Heart right ventricle (tissue), 16 donors: ENCODE measurements around the gene SH3RF1. TPM values are rescaled to one million over a fixed set of nuclear protein-coding genes. Genes with fewer than 3 reads are reported as not detected.
"Not testable (repeated sequence)": the region's sequence is repeated elsewhere in the genome, so short reads cannot be mapped to it uniquely, and the experiment has no call there.

Experiments
- ATAC-seq, 8 donors: fragments of 200-7000 bp; cut with Tn5 transposase; one replicate each; pipeline ENCODE4 v1.9.1; 2020; ENCODE audit warnings: mild to moderate bottlenecking in 8 of 8, moderate library complexity in 8 of 8, moderate number of reproducible peaks in 1 of 8
- DNase-seq, 2 donors: peaks; one replicate each; pipeline ENCODE4 v3.0.0-alpha.2; 2020
- H3K27ac ChIP-seq, 10 donors: fragments of 200-600 bp; sonication (generic) in 2 of 10; one replicate each; pipeline versions ENCODE4 v1.5.0 to v1.8.0; 2020 to 2022; ENCODE audit warnings: mild to moderate bottlenecking in 3 of 10
- H3K27me3 ChIP-seq, 7 donors: fragments of 200-600 bp; one replicate each; pipeline ENCODE4 v1.8.0; 2021 to 2022; ENCODE audit warnings: mild to moderate bottlenecking in 2 of 7
- H3K36me3 ChIP-seq, 9 donors: fragments of 200-600 bp; sonication (generic) in 1 of 9; one replicate each; pipeline versions ENCODE4 v1.5.0 to v1.8.0; 2020 to 2022; ENCODE audit warnings: mild to moderate bottlenecking in 2 of 9
- H3K4me1 ChIP-seq, 9 donors: fragments of 200-600 bp; sonication (generic) in 1 of 9; one replicate each; pipeline versions ENCODE4 v1.5.0 to v1.8.0; 2020 to 2022; ENCODE audit warnings: mild to moderate bottlenecking in 4 of 9
- H3K4me3 ChIP-seq, 10 donors: fragments of 200-600 bp; sonication (generic) in 2 of 10; one replicate each; pipeline versions ENCODE4 v1.5.0 to v1.8.0; 2020 to 2022; ENCODE audit warnings: mild to moderate bottlenecking in 7 of 10, moderate library complexity in 2 of 10
- H3K9me3 ChIP-seq, 11 donors: fragments of 200-600 bp in 10 of 11; sonication (generic) in 2 of 11; one replicate each; pipeline versions ENCODE4 v1.5.0 to v1.8.0; 2013 to 2022; ENCODE audit warnings: mild to moderate bottlenecking in 2 of 11, control low read depth in 1 of 11, moderate library complexity in 1 of 11
- CTCF ChIP-seq, 9 donors: fragments of 200-600 bp; sonication (generic) in 2 of 9; IDR thresholded peaks; one replicate each; pipeline versions ENCODE4 v1.5.0 to v1.8.0; 2021 to 2022; ENCODE audit warnings: antibody characterized with exemption in 9 of 9, mild to moderate bottlenecking in 5 of 9, moderate library complexity in 1 of 9
- whole genome bisulfite sequencing, 2 donors: extraction: QIAGEN DNeasy Blood & Tissue Kit; methylation state at CpG; one replicate each; pipeline ENCODE4 v1.1.7; 2013; ENCODE audit warnings: inconsistent platforms in 1 of 2; 5-methylcytosine and 5-hydroxymethylcytosine counted together
- intact Hi-C, 10 donors: fragments of 100-400 bp; cut with DNase I; formaldehyde crosslinking; loops; one replicate each; pipeline versions ENCODE4 v1.11.1 to v1.14.2; 2022
- polyA plus RNA-seq, 2 donors: library from polyadenylated mRNA; stranded (reverse); fragments of 200-250 nt; gene quantifications; one replicate each; pipeline ENCODE4 v1.2.3, GENCODE V29; 2013
- total RNA-seq, 10 donors: library from RNA; stranded (reverse); fragmentation: NEBNext Ultra II Directional in 3 of 10; extraction: Animal tissue kit (Norgen Biotek cat#: 25700) in 3 of 10; gene quantifications; one replicate each; pipeline versions ENCODE4 v1.2.1 to v1.2.4, GENCODE V29; 2021 to 2023
- donor health status: Arrhythmogenic right ventricular cardiomyopathy.
- donor health status: ischemic (EF 13 %, LVEDD 7.1; RV severe dilation, severe dysfunction).
- donor health status: healthy with polysubstance abuse.
- donor health status: DM: no; HTN: yes; CAD: no.
- donor health status: DM: no; HTN: no; CAD: no.
- donor health status: ischemic (EF 25% LVEDD 6.9; RV normal size, moderate dysfunction).
- donor health status: ischemic (EF 25% LVEDD 5.7; RV mildly dilated, moderate dysfunction).
- donor health status: healthy.
- donor health status: DM: yes; HTN: yes; CAD: no.
- donor health status: Ischemic cardiomyopathy.
- donor health status: ischemic (EF 35%, LVEDD 5.7; RV mildly dilated, moderate dysfunction).
- donor health status: nonischemic (EF 11% LVEDD 7.7; RV severe dilation, severe dysfunction).
- donor health status: DM: yes; HTN: yes; CAD: no.
- donor health status: PGD.
- donor health status: ischemic (EF 29% LVEDD 5.4; RV normal size, mild dysfunction).
- donor health status: nonischemic (EF 23%, LVEDD 6.1; RV moderate dilation, normal function).

Gene SH3RF1
- total and polyA plus RNA-seq, 12 donors: 2.6 to 11.7 (median 8.9) TPM

GRCh38 chr4:169205744-169206080, 65.0 kb downstream of the SH3RF1 start:
- ATAC-seq: no peak
- intact Hi-C loops: loop anchor here in 1 of 10 donors (10.0 kb wide), 1 partner anchor 59 kb away; no protein-coding TSS in a partner anchor
- Histone ChIP-seq H3K4me3 (no peak overlapping the region), H3K9me3 (no peaks in the 10 kb centered on the region), H3K36me3 (no peaks in the 10 kb centered on the region), H3K4me1 (peaks cover 0 to 55% (median 20%) of the 10 kb centered on the region in 9 donors), H3K27me3 (no peaks in the 10 kb centered on the region), H3K27ac (no peak overlapping the region)
- TF ChIP-seq CTCF (IDR thresholded peaks at IDR 0.05): no peak
- DNase-seq: no peak

- Histone ChIP-seq H3K4me3 (no peak overlapping the region), H3K27me3 (no peaks in the 10 kb centered on the region), H3K27ac (peak overlapping the region in 3 of 10 donors; percentile 4 to 19 (median 15)), H3K4me1 (peaks cover 0 to 60% (median 25%) of the 10 kb centered on the region in 9 donors), H3K9me3 (no peaks in the 10 kb centered on the region), H3K36me3 (no peaks in the 10 kb centered on the region)
- intact Hi-C loops: loop anchor here in 1 of 10 donors (10.0 kb wide), 1 partner anchor 60 kb away; no protein-coding TSS in a partner anchor
- WGBS, 2 donors: 78 to 79% methylated on average over 3 of the region's 3 CpGs
- ATAC-seq: no peak
- no peak for DNase-seq
- TF ChIP-seq CTCF (IDR thresholded peaks at IDR 0.05): no peak
These were observed 65.5 kb downstream of the SH3RF1 start for GRCh38 chr4:169205075-169205743.

GRCh38 chr4:169203891-169204290, 66.9 kb downstream of the SH3RF1 start:
- ATAC-seq: no peak
- WGBS, 2 donors: 64 to 68% methylated on average over 6 of the region's 6 CpGs

GRCh38 chr4:169203278-169203677, 67.5 kb downstream of the SH3RF1 start:
- H3K36me3 ChIP-seq, H3K27me3 ChIP-seq, ATAC-seq, H3K4me3 ChIP-seq, H3K9me3 ChIP-seq, DNase-seq: not testable (repeated sequence)
- 92 to 93% methylated on average over 4 of the region's 4 CpGs for WGBS, 2 donors
- Histone ChIP-seq H3K27ac (peak overlapping the region in 1 of 10 donors; percentile 62), H3K4me1 (peaks cover 0 to 56% (median 25%) of the 10 kb centered on the region in 9 donors)
- intact Hi-C loops: loop anchor here in 1 of 10 donors (10.0 kb wide), 1 partner anchor 62 kb away; no protein-coding TSS in a partner anchor

More at GRCh38 chr4:169203891-169204290, 66.9 kb downstream of the SH3RF1 start:
- Histone ChIP-seq H3K27ac (no peak overlapping the region), H3K4me3 (no peak overlapping the region), H3K36me3 (no peaks in the 10 kb centered on the region), H3K4me1 (peaks cover 0 to 60% (median 25%) of the 10 kb centered on the region in 9 donors), H3K9me3 (no peaks in the 10 kb centered on the region), H3K27me3 (no peaks in the 10 kb centered on the region)
- TF ChIP-seq CTCF (IDR thresholded peaks at IDR 0.05): no peak
- intact Hi-C loops: loop anchor here in 1 of 10 donors (10.0 kb wide), 1 partner anchor 61 kb away; no protein-coding TSS in a partner anchor
- no peak for DNase-seq

- peaks cover 0 to 54% (median 25%) of the 10 kb centered on the region in 9 donors for H3K4me1 ChIP-seq
- WGBS, 2 donors: 53 to 67% methylated on average over 1 of the region's 1 CpG
These were observed 67.9 kb downstream of the SH3RF1 start for GRCh38 chr4:169202878-169203277.

More at GRCh38 chr4:169202878-169203277, 67.9 kb downstream of the SH3RF1 start:
- intact Hi-C loops: loop anchor here in 1 of 10 donors (10.0 kb wide), 1 partner anchor 62 kb away; no protein-coding TSS in a partner anchor
- H3K27me3 ChIP-seq: no peaks in the 10 kb centered on the region
- no peaks in the 10 kb centered on the region for H3K36me3 ChIP-seq
- H3K4me3 ChIP-seq: no peak overlapping the region
- H3K9me3 ChIP-seq: no peaks in the 10 kb centered on the region
- H3K27ac ChIP-seq: peak overlapping the region in 2 of 10 donors; percentile 62 to 63
- DNase-seq (no peak), ATAC-seq (no peak)
- TF ChIP-seq CTCF (IDR thresholded peaks at IDR 0.05): no peak
